H1 (cell line): Measurements from ENCODE around the gene WBP11. TPM values are rescaled to one million over a fixed set of nuclear protein-coding genes. Genes with fewer than 3 reads are reported as not detected.

Experiments used
- CTCF ChIA-PET: fragments of 300-600 bp; sonication (Branson Sonifier 250); formaldehyde crosslinking; loops from one replicate; lab custom pipeline; 2021; ENCODE audit not compliant: partially characterized antibody; lab: Charles Lee
- POLR2A ChIA-PET: fragments of 300-600 bp; sonication (Branson Sonifier 250); formaldehyde crosslinking; loops from one replicate; lab custom pipeline; 2021; ENCODE audit warnings: inconsistent platforms; ENCODE audit not compliant: partially characterized antibody; lab: Charles Lee
- DNase-seq, 2 experiments: peaks; one replicate each; pipeline versions ENCODE4 v3.0.0 to v3.0.0-alpha.2; 2010 to 2022; ENCODE audit warnings: low spot score in 2 of 2, low read depth in 1 of 2, mixed read lengths in 1 of 2
- FAIRE-seq: peaks from 2 replicates; lab custom pipeline; 2011; peaks lifted over from hg19 to GRCh38; lab: Jason Lieb, UNC
- H2AFZ ChIP-seq: 2 replicates; pipeline ENCODE4 v1.8.1; 2012; ENCODE audit warnings: low read length, inconsistent platforms
- H2AK5ac ChIP-seq: 2 replicates; pipeline ENCODE4 v1.6.1; 2013; ENCODE audit warnings: low read depth, low read length
- H2BK120ac ChIP-seq: replicated peaks from 2 replicates; pipeline ENCODE3; 2013; ENCODE audit warnings: low read depth, low read length, inconsistent platforms
- H2BK12ac ChIP-seq: 2 replicates; pipeline ENCODE4 v1.6.1; 2013; ENCODE audit warnings: low read depth, low read length
- H2BK15ac ChIP-seq: 2 replicates; pipeline ENCODE4 v1.6.1; 2013; ENCODE audit warnings: low read length
- H2BK20ac ChIP-seq: 2 replicates; pipeline ENCODE4 v1.6.1; 2013; ENCODE audit warnings: low read length
- H2BK5ac ChIP-seq: 2 replicates; pipeline ENCODE4 v1.6.1; 2013; ENCODE audit warnings: low read depth, low read length
- H3K14ac ChIP-seq: 2 replicates; pipeline ENCODE4 v1.6.1; 2013; ENCODE audit warnings: inconsistent platforms; ENCODE audit not compliant: insufficient read length
- H3K18ac ChIP-seq: 2 replicates; pipeline ENCODE4 v1.6.1; 2013; ENCODE audit warnings: low read length; ENCODE audit errors: extremely low read depth
- H3K23ac ChIP-seq: 2 replicates; pipeline ENCODE4 v1.6.1; 2013; ENCODE audit warnings: inconsistent platforms; ENCODE audit not compliant: insufficient read length
- H3K23me2 ChIP-seq: 2 replicates; pipeline ENCODE4 v1.6.1; 2013; ENCODE audit warnings: low read depth, low read length
- H3K27ac ChIP-seq: 2 replicates; pipeline ENCODE4 v1.6.1; 2011; ENCODE audit warnings: low read depth, low read length, inconsistent platforms
- H3K27me3 ChIP-seq, 4 experiments: replicated peaks in 1 of 4; 1 replicate in 1 of 4; 2 replicates in 3 of 4; pipeline versions ENCODE4 v1.6.1 to v1.8.1; 2011 to 2013; ENCODE audit warnings: low read length in 3 of 4, mild to moderate bottlenecking in 3 of 4, inconsistent platforms in 2 of 4, mixed read lengths in 2 of 4, moderate library complexity in 1 of 4; ENCODE audit not compliant: control insufficient read depth in 3 of 4, insufficient read depth in 3 of 4; ENCODE audit errors: extremely low read depth in 1 of 4
- H3K36me3 ChIP-seq, 4 experiments: 2 replicates each; pipeline versions ENCODE4 v1.6.1 to v1.8.1; 2011 to 2013; ENCODE audit warnings: mild to moderate bottlenecking in 4 of 4, low read length in 3 of 4, moderate library complexity in 2 of 4, control low read depth in 1 of 4, inconsistent platforms in 1 of 4; ENCODE audit not compliant: insufficient read depth in 4 of 4, control insufficient read depth in 2 of 4
- H3K4ac ChIP-seq: replicated peaks from 2 replicates; pipeline ENCODE3; 2013; ENCODE audit warnings: low read length, low read depth, mixed read lengths, inconsistent platforms; ENCODE audit not compliant: insufficient read length
- H3K4me1 ChIP-seq, 4 experiments: replicated peaks in 1 of 4; 1 replicate in 1 of 4; 2 replicates in 3 of 4; pipeline versions ENCODE4 v1.6.1 to v1.8.1; 2011 to 2013; ENCODE audit warnings: low read length in 3 of 4, inconsistent platforms in 2 of 4, mixed read lengths in 1 of 4; ENCODE audit not compliant: insufficient read depth in 4 of 4, control insufficient read depth in 3 of 4
- H3K4me2 ChIP-seq, 2 experiments: 2 replicates each; pipeline versions ENCODE4 v1.6.1 to v1.8.1; 2011 to 2013; ENCODE audit warnings: low read depth in 2 of 2, low read length in 2 of 2, control low read depth in 1 of 2, inconsistent platforms in 1 of 2, mild to moderate bottlenecking in 1 of 2; ENCODE audit not compliant: insufficient read depth in 1 of 2
- H3K4me3 ChIP-seq, 4 experiments: fragments of 200-600, 300-600 bp in 1 of 4; sonication (generic), shearing (Covaris generic), sonication (Bioruptor Twin) in 1 of 4; 2 replicates each; pipeline versions ENCODE4 v1.5.1 to v1.8.1; 2011 to 2016; ENCODE audit warnings: low read length in 4 of 4, low read depth in 3 of 4, control low read depth in 2 of 4, inconsistent platforms in 2 of 4, mild to moderate bottlenecking in 2 of 4, mixed read lengths in 1 of 4, moderate library complexity in 1 of 4; ENCODE audit not compliant: insufficient read depth in 2 of 4; ENCODE audit errors: extremely low read depth in 1 of 4
- H3K56ac ChIP-seq: replicated peaks from 2 replicates; pipeline ENCODE3; 2013; ENCODE audit warnings: low read depth, mild to moderate bottlenecking, mixed read lengths, low read length, inconsistent platforms; ENCODE audit not compliant: insufficient read length
- H3K79me1 ChIP-seq: 2 replicates; pipeline ENCODE4 v1.6.1; 2013; ENCODE audit warnings: low read depth, low read length, control low read depth
- H3K79me2 ChIP-seq, 2 experiments: 2 replicates each; pipeline versions ENCODE4 v1.6.1 to v1.8.1; 2012 to 2013; ENCODE audit warnings: low read length in 2 of 2, mild to moderate bottlenecking in 2 of 2, inconsistent platforms in 1 of 2; ENCODE audit not compliant: insufficient read depth in 2 of 2, control insufficient read depth in 1 of 2
- H3K9ac ChIP-seq, 4 experiments: replicated peaks in 1 of 4; 1 replicate in 1 of 4; 2 replicates in 3 of 4; pipeline versions ENCODE4 v1.6.1 to v1.8.1; 2011 to 2013; ENCODE audit warnings: low read depth in 3 of 4, low read length in 3 of 4, control low read depth in 2 of 4, mild to moderate bottlenecking in 2 of 4, moderate library complexity in 2 of 4, inconsistent platforms in 1 of 4; ENCODE audit errors: extremely low read depth in 1 of 4
- H3K9me3 ChIP-seq, 2 experiments: 2 replicates each; pipeline versions ENCODE4 v1.6.1 to v1.8.1; 2012 to 2013; ENCODE audit warnings: mild to moderate bottlenecking in 2 of 2, moderate library complexity in 2 of 2, control low read depth in 1 of 2, inconsistent platforms in 1 of 2, low read depth in 1 of 2, low read length in 1 of 2, mixed read lengths in 1 of 2; ENCODE audit not compliant: insufficient read depth in 2 of 2
- H4K20me1 ChIP-seq, 2 experiments: replicated peaks in 1 of 2; 2 replicates each; pipeline versions ENCODE3 to v1.8.1; 2011 to 2013; ENCODE audit warnings: inconsistent platforms in 2 of 2, low read length in 2 of 2, mild to moderate bottlenecking in 1 of 2; ENCODE audit not compliant: insufficient read depth in 2 of 2, control insufficient read depth in 1 of 2
- H4K5ac ChIP-seq: 2 replicates; pipeline ENCODE4 v1.6.1; 2013; ENCODE audit warnings: low read length, low read depth, mixed read lengths, inconsistent platforms; ENCODE audit not compliant: insufficient read length
- H4K8ac ChIP-seq: 2 replicates; pipeline ENCODE4 v1.8.0; 2013; ENCODE audit warnings: mild to moderate bottlenecking, moderate library complexity, low read length, inconsistent platforms; ENCODE audit not compliant: insufficient read depth; ENCODE audit errors: extremely low read depth
- H4K91ac ChIP-seq: replicated peaks from 2 replicates; pipeline ENCODE3; 2013; ENCODE audit warnings: low read length, mixed read lengths, inconsistent platforms; ENCODE audit not compliant: insufficient read length
- TCF12 ChIP-seq: IDR thresholded peaks from 2 replicates; pipeline ENCODE4 v1.6.1; 2011; ENCODE audit warnings: low read depth, mild to moderate bottlenecking, low read length
- WGBS, 2 experiments: shearing (Covaris generic) in 1 of 2; methylation state at CpG; one replicate each; pipeline versions ENCODE4 v1.1.6 to v1.1.7; 2013 to 2015; ENCODE audit warnings: low lambda C conversion rate in 2 of 2, mixed read lengths in 2 of 2, inconsistent platforms in 1 of 2, low coverage in 1 of 2, missing lambda C conversion rate in 1 of 2; ENCODE audit not compliant: insufficient replicate concordance in 2 of 2, insufficient coverage in 1 of 2, insufficient read length in 1 of 2; ENCODE audit errors: extremely low coverage in 1 of 2, missing lambda C conversion rate in 1 of 2; 5-methylcytosine and 5-hydroxymethylcytosine counted together
- polyA plus RNA-seq, 7 experiments: library from polyadenylated mRNA; depleted of rRNA in 3 of 7; stranded (reverse) in 5 of 7; unstranded in 2 of 7; fragments of >200 nt in 5 of 7; fragments of 200-250 nt in 2 of 7; gene quantifications; 1 replicate in 5 of 7; 2 replicates in 1 of 7; 4 replicates in 1 of 7; pipeline versions ENCODE4 v1.2.1 to v1.2.3, GENCODE V29; 2011 to 2013; ENCODE audit warnings: missing spikeins in 2 of 7, mixed read lengths in 2 of 7
- total RNA-seq: library from RNA; stranded (reverse); fragmentation: NEBNext Ultra II Directional; extraction: Animal tissue kit (Norgen Biotek cat#: 25700); gene quantifications from 2 replicates; pipeline ENCODE4 v1.2.1, GENCODE V29; 2021

The WBP11 gene
- total and polyA plus RNA-seq, 2 of the 8 experiments (the other 6 are each of a cell fraction or from before 2014, with no cell fraction given) = 22.1 to 134 TPM

GRCh38 chr12:14781563-14781962, 21.7 kb downstream of the WBP11 start:
- no peaks in the 10 kb centered on the region for H3K27me3 ChIP-seq
- no peak overlapping the region for H3K18ac ChIP-seq
- no peak overlapping the region for H2BK120ac ChIP-seq
- no peak overlapping the region for H3K56ac ChIP-seq
- H2AFZ ChIP-seq = no peak overlapping the region
- FAIRE-seq (no peak), DNase-seq (no peak)
- no peak overlapping the region for H3K4me2 ChIP-seq
- H3K23me2 ChIP-seq = no peaks in the 10 kb centered on the region
- no peak overlapping the region for H2AK5ac ChIP-seq
- H2BK12ac ChIP-seq = no peak overlapping the region
- peaks cover 0 to 21% (median under 1%) of the 10 kb centered on the region in 4 experiments; a peak in 3 of 8 replicates for H3K36me3 ChIP-seq
- H3K9me3 ChIP-seq = no peaks in the 10 kb centered on the region
- H3K79me1 ChIP-seq = no peaks in the 10 kb centered on the region
- H3K4me1 ChIP-seq = no peaks in the 10 kb centered on the region
- H4K20me1 ChIP-seq = no peaks in the 10 kb centered on the region
- no peak overlapping the region for H3K9ac ChIP-seq
- H4K91ac ChIP-seq = no peak overlapping the region
- H4K8ac ChIP-seq = no peak overlapping the region
- ChIA-PET CTCF (interaction anchor here (0.6 to 3.4 kb wide), 9 partner anchors 8 to 614 kb away, joined by 3 to 12 read pairs (median 5); no protein-coding TSS in a partner anchor), POLR2A (interaction anchor here (0.7 to 9.9 kb wide), 5 partner anchors 10 to 79 kb away, joined by 3 to 136 read pairs (median 4); partner anchors contain the start of genes C12orf60 and WBP11)
- H2BK20ac ChIP-seq = no peak overlapping the region
- TF ChIP-seq TCF12 = no peak
- H3K4me3 ChIP-seq = no peak overlapping the region
- no peak overlapping the region for H2BK15ac ChIP-seq
- H4K5ac ChIP-seq = no peak overlapping the region
- no peak overlapping the region for H3K23ac ChIP-seq
- no peak overlapping the region for H2BK5ac ChIP-seq
- WGBS, 2 experiments = 75% methylated on average over 2 of the region's 2 CpGs; no CpG with 5 or more reads in 1 of the 2 experiments
- H3K14ac ChIP-seq = no peak overlapping the region
- no peak overlapping the region for H3K4ac ChIP-seq
- H3K79me2 ChIP-seq = no peaks in the 10 kb centered on the region
- H3K27ac ChIP-seq = no peak overlapping the region
